Astrocyte (in vitro differentiated cells and primary cell): ENCODE data around the gene AMER2. TPM values are rescaled to one million over a fixed set of nuclear protein-coding genes. Genes with fewer than 3 reads are reported as not detected.

Experiments used
- total RNA-seq: library from RNA; stranded (reverse); gene quantifications from 2 replicates; pipeline ENCODE4 v1.2.1, GENCODE V29; 2021

The AMER2 gene
- total RNA-seq, 1 donor from 2014 or later: 0.02 TPM

Other genes starting within 250 kb of the AMER2 start
- gene PABPC3, start 76.2 kb downstream of the AMER2 start, total RNA-seq: 0.17 and 0.45 TPM in 2 replicates
- 18.5 and 19.3 TPM in 2 replicates for gene MTMR6, start 115.2 kb upstream of the AMER2 start, total RNA-seq
- gene NUP58, start 129.3 kb upstream of the AMER2 start, total RNA-seq: 50.2 and 53.2 TPM in 2 replicates
- gene ATP8A2, start 199.7 kb upstream of the AMER2 start, total RNA-seq: 1.2 and 1.3 TPM in 2 replicates